ENCODE measurements around the gene CMC1.

- TF ChIP-seq POLR2A (IDR thresholded peaks at IDR 0.05) (no peak), CTCF (IDR thresholded peaks at IDR 0.05) (no peak)
Observed at GRCh38 chr3:28299705-28300104, 58.3 kb downstream of the CMC1 start.

All from testis (tissue), 2 donors.